GM12891 (cell line): Measurements from ENCODE around the gene ARMC9.

Source experiments
- POLR2A ChIP-seq: IDR thresholded peaks from 2 replicates; pipeline ENCODE4 v1.6.1; 2011; ENCODE audit warnings: low read depth, low read length, control low read depth
- POLR2AphosphoS5 ChIP-seq: IDR thresholded peaks from 2 replicates; pipeline ENCODE4 v1.6.1; 2011; ENCODE audit warnings: low read depth, low read length, control low read depth

DNA sequence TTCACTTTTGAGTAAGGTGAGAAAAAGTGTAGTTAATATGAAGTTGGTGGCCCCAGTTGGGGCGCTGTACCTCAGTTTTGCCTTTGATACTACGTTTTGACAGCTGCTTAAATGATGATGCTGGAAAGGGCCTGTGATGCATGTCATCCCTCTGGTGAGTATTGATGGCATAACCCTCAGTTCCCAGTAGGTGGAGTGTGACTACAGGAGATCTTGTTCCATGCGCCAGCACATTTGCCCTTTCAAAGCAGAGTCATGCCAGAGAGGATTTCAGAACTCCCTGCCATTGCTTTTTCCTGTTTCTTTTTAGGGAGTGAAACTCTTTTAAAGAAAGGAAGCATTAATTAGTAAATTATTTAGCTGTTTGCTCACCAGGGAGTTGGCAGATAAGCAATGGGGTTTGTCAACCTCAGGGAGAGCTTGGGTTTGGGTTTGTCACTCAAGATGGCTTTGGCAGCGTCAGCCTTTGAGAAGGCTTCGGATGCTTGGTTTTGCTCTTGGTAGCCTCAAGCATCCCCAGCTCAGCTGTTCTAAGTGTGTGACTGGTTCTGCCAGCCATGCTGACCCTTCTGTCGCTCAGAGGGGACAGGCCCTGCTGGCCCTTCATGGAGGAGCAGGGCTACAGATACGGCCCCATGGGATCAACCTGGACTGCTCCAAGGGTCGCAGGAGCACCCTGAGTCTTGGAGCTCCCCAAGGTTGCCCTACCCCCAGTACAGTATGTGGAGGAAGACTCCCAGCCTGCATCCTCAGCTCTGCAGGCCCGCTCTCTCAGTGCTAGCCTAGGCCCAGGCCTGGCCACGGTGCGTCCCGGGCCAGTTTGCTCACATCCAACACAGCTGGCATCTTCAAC is 29.1 kb downstream of the ARMC9 start:
- TF ChIP-seq POLR2A (0 out of 2 replicates have a peak, but pooled peaks have one; percentile 34), POLR2AphosphoS5 (no peak)
